GM19324 (cell line): ENCODE data around the gene CSNK1G2.

ENCODE experiments used
- ATAC-seq: cut with Tn5 transposase; IDR thresholded peaks from one replicate; pipeline ENCODE4 v1.9.1; 2021; ENCODE audit warnings: mild to moderate bottlenecking, moderate library complexity; ENCODE audit not compliant: unreplicated experiment, low FRiP score

The CSNK1G2 gene

DNA sequence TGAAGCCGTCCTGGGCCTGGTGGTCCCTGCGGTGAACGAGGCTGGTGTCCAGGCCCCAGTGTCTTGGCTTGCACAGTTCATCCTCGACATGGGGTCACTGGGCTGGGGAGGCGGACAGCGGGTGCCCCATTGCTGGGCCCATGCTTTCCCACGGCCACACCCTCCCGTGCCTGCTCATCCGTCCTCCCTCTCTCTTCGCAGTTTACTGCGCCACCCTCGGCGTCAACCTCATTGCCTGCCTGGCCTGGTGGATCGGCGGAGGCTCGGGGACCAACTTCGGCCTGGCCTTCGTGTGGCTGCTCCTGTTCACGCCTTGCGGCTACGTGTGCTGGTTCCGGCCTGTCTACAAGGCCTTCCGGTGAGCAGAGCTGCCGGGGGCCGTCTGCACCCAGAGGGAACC, 23.0 kb upstream of the CSNK1G2 start:
- no peak for ATAC-seq

GRCh38 chr19:1918975-1919374, 22.0 kb upstream of the CSNK1G2 start:
- ATAC-seq: no peak

DNA sequence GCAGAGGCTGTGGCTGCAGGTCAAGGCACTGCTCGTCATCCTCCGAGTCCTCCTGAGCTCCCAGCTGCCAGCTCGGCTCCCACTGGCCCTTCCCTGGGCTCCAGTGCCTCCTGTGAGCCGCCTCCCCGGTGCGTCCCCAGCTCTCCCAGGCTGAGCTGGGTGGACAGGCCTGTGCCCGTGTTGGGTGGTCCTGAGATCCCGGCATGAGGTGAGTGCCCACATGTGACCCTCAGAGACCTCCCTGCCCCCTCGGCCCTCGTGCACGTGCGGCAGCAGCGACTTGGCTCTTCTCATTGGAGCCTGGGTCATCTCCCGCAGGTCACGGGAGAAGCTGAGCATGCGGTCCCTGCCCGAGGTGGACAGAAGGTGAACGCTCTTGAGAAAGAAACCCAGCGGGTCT, 20.3 kb upstream of the CSNK1G2 start:
- no peak for ATAC-seq

- ATAC-seq: no peak
Measured at GRCh38 chr19:1921326-1921725, 19.6 kb upstream of the CSNK1G2 start.

GRCh38 chr19:1921825-1922224, 19.1 kb upstream of the CSNK1G2 start:
- ATAC-seq: no peak

- no peak for ATAC-seq
Measured at GRCh38 chr19:1922803-1923202, 18.2 kb upstream of the CSNK1G2 start.

DNA sequence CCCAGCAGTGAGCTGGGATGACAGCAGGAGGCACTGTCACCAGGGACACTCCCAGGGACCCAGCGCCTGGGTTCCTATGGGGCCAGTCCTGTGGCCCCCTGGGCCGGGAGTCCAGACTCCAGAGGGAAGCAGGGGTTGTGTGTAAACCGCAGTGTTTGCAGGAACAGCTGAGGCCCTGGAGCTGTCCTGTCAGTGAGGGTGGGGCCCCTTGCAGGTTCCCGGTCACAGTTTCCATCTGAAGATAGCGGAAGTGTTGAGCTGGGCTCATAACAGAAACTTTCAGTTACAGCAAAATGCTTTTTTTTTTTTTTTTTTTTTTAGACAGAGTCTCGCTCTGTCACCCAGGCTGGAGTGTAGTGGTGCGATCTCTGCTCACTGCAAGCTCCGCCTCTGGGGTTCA, 17.7 kb upstream of the CSNK1G2 start:
- ATAC-seq: no peak

- ATAC-seq: no peak
Measured at GRCh38 chr19:1924320-1924961, 16.5 kb upstream of the CSNK1G2 start.

GRCh38 chr19:1925544-1925943, 15.4 kb upstream of the CSNK1G2 start:
- no peak for ATAC-seq

DNA sequence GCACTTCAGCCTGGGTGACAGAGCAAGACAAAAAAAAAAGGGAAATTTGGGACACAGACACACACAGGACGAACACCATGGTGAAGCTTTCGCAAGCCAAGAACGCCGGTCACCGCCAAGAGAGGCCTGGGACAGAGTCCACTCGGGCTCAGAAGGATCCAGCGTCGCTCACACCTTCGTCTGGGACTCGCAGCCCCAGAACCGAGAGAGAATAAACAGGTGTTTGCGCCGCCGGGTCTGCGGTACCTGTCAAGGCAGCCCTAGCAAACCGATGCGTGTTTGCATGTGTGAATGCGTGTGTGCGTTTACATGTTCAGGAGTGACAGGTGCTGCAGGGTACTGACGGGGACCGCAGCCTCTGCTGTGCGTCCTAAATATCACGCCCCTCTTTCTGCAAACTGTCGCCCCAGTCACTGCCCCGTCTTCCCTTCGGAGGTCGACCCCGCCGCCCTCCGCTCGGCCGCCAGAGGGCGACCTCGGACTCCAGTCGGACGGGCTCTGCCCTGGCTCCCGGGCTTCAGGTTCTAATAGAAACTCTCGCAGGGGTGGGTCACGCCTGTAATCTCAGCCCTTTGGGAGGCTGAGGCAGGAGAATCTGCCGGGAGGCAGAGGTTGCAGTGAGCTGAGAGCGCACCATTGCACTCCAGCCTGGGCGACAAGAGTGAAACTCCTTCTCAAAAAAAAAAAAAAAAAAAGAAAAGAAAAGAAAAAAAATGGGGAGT, 11.8 kb upstream of the CSNK1G2 start:
- ATAC-seq: peak; percentile 66

DNA sequence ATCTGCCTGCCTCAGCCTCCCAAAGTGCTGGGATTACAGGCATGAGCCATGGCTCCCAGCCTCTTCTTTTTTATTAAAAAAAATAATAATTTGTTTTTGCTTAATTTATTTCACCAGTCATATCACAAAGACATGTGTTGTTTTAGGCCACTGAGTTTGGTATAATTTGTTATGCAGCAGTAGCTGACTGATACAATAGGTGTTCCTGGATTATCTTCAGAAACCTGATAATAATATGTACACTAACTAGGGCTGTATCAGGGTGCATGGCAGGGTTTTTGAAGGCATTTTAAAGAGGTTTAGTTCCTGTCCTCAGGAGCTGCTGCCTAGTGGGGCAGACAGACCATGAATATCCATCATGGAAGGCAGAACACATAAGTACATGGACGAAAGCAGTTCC, 9.5 kb upstream of the CSNK1G2 start:
- ATAC-seq: no peak

GRCh38 chr19:1932395-1932794, 8.6 kb upstream of the CSNK1G2 start:
- ATAC-seq: no peak

DNA sequence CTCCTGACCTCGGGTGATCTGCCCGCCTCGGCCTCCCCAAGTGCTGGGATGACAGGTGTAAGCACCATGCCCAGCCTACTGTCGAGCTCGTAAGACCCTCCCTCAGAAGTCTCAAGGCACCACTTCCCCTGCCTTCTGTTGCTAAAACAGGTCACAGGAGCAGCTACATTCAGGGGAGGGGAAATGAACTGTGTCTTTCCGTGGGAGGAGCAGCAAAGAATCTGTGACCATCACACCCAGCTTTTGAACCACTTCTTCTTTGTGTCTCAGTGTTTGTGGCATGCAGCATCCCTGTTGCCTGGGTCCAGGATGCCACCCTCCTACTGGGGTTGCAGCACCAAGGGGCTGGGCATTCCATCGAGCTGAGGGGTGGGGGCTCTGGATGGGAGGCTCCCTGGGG, 7.7 kb upstream of the CSNK1G2 start:
- no peak for ATAC-seq

DNA sequence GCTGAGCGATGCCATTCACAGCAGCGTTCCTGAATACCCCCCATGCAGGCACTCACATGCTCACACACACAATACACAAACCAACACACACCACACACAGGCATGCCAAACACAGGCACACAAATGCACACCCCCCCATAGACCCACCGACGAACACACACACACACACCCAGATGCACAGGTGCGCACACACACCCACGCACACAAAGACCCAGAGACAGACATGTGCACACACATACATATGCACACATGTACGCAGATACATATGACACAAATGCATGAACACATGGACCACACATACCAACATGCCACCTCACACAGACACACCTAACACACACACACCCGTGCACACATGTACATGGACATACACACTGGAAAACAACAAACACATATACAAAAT, 7.0 kb upstream of the CSNK1G2 start:
- ATAC-seq: no peak

GRCh38 chr19:1935484-1936208, 5.3 kb upstream of the CSNK1G2 start:
- ATAC-seq: no peak

GRCh38 chr19:1936430-1936829, 4.5 kb upstream of the CSNK1G2 start:
- no peak for ATAC-seq

GRCh38 chr19:1936916-1937610, 3.9 kb upstream of the CSNK1G2 start:
- no peak for ATAC-seq

GRCh38 chr19:1938071-1938470, 2.9 kb upstream of the CSNK1G2 start:
- no peak for ATAC-seq

DNA sequence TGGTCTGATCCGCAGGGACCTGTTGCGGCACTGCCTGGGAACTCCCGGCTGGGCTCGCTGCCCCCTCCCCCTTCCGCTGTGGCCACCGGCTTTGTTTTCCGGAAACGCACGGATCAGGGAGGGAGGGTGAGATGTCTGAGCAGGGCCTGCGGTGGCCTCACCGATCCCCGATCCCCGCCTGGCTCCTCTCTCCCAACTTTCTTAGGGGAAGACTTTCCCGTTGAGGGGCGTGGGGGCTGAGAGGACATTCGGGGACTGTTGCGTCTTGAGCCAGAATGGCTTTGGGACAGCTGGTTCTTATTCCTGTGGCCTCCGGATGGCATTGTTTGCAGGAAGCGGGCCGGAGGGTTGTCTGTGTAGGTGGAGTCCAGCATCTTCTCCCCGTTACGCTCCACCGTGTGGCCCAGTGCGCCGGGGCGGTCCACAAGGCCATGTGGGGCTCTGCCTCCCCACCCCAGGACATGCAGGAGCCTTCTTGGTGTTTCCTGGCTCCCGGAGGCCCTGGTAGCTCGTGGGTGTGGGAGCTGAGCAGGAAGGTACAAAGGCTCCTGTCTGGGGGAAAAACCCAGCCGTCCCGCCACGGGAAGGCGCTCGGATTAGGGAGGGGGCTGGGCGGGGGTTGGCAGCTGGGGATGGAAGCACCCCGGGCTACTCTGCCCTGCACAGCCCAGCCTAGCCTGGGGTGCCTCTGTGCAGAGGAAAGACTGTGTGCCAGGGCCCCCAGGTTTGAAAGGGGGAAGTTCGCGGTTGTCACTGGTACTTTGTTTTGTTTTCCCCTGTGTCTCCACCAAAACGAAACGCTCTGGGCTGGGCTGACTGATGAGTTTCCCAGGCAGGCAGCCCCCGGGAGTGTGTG, 1.3 kb downstream of the CSNK1G2 start:
- no peak for ATAC-seq

DNA sequence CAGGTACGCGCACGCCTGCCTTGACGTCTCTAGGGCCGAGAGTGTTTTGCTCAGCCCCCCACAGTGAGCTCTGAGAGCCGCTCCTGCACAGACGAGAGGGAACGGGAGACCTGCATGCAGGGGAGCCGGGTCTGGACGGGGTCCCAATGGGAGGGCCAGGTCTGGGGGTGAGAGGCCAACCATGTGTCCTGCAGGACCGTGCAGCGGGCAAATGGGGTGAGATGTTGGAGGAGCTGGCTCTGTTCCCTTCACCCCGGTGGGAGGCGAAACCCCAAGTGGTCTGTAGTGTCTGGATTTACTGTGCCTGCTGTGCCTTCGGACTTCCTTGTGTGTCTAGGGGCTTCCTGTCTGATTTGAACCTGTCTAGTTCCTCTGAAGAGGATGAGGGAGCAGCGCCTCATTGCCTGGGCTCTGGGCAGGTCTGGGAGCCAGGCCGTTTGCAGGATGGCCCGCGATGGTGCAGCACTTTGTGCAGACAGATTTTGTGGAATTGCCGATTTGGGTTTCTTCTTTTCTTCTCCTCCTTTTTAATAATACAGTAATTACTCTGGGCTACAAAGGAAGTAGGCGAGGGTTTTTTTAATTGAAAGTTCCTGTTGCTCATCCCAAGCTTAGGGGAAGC, 2.1 kb downstream of the CSNK1G2 start:
- ATAC-seq: no peak
